H1 (cell line): ENCODE results near the gene PLIN4. TPM values are rescaled to one million over a fixed set of nuclear protein-coding genes. Genes with fewer than 3 reads are reported as not detected.

Source experiments
- CTCF ChIA-PET: fragments of 300-600 bp; sonication (Branson Sonifier 250); formaldehyde crosslinking; loops from one replicate; lab custom pipeline; 2021; ENCODE audit not compliant: partially characterized antibody; lab: Charles Lee
- POLR2A ChIA-PET: fragments of 300-600 bp; sonication (Branson Sonifier 250); formaldehyde crosslinking; loops from one replicate; lab custom pipeline; 2021; ENCODE audit warnings: inconsistent platforms; ENCODE audit not compliant: partially characterized antibody; lab: Charles Lee
- DNase-seq, 2 experiments: peaks; one replicate each; pipeline versions ENCODE4 v3.0.0 to v3.0.0-alpha.2; 2010 to 2022; ENCODE audit warnings: low spot score in 2 of 2, low read depth in 1 of 2, mixed read lengths in 1 of 2
- FAIRE-seq: peaks from 2 replicates; lab custom pipeline; 2011; peaks lifted over from hg19 to GRCh38; lab: Jason Lieb, UNC
- H2AFZ ChIP-seq: 2 replicates; pipeline ENCODE4 v1.8.1; 2012; ENCODE audit warnings: low read length, inconsistent platforms
- H2AK5ac ChIP-seq: 2 replicates; pipeline ENCODE4 v1.6.1; 2013; ENCODE audit warnings: low read depth, low read length
- H2BK120ac ChIP-seq: replicated peaks from 2 replicates; pipeline ENCODE3; 2013; ENCODE audit warnings: low read depth, low read length, inconsistent platforms
- H2BK12ac ChIP-seq: 2 replicates; pipeline ENCODE4 v1.6.1; 2013; ENCODE audit warnings: low read depth, low read length
- H2BK15ac ChIP-seq: 2 replicates; pipeline ENCODE4 v1.6.1; 2013; ENCODE audit warnings: low read length
- H2BK20ac ChIP-seq: 2 replicates; pipeline ENCODE4 v1.6.1; 2013; ENCODE audit warnings: low read length
- H2BK5ac ChIP-seq: 2 replicates; pipeline ENCODE4 v1.6.1; 2013; ENCODE audit warnings: low read depth, low read length
- H3K14ac ChIP-seq: 2 replicates; pipeline ENCODE4 v1.6.1; 2013; ENCODE audit warnings: inconsistent platforms; ENCODE audit not compliant: insufficient read length
- H3K18ac ChIP-seq: 2 replicates; pipeline ENCODE4 v1.6.1; 2013; ENCODE audit warnings: low read length; ENCODE audit errors: extremely low read depth
- H3K23ac ChIP-seq: 2 replicates; pipeline ENCODE4 v1.6.1; 2013; ENCODE audit warnings: inconsistent platforms; ENCODE audit not compliant: insufficient read length
- H3K23me2 ChIP-seq: 2 replicates; pipeline ENCODE4 v1.6.1; 2013; ENCODE audit warnings: low read depth, low read length
- H3K27ac ChIP-seq: 2 replicates; pipeline ENCODE4 v1.6.1; 2011; ENCODE audit warnings: low read depth, low read length, inconsistent platforms
- H3K27me3 ChIP-seq, 4 experiments: replicated peaks in 1 of 4; 1 replicate in 1 of 4; 2 replicates in 3 of 4; pipeline versions ENCODE4 v1.6.1 to v1.8.1; 2011 to 2013; ENCODE audit warnings: low read length in 3 of 4, mild to moderate bottlenecking in 3 of 4, inconsistent platforms in 2 of 4, mixed read lengths in 2 of 4, moderate library complexity in 1 of 4; ENCODE audit not compliant: control insufficient read depth in 3 of 4, insufficient read depth in 3 of 4; ENCODE audit errors: extremely low read depth in 1 of 4
- H3K36me3 ChIP-seq, 4 experiments: 2 replicates each; pipeline versions ENCODE4 v1.6.1 to v1.8.1; 2011 to 2013; ENCODE audit warnings: mild to moderate bottlenecking in 4 of 4, low read length in 3 of 4, moderate library complexity in 2 of 4, control low read depth in 1 of 4, inconsistent platforms in 1 of 4; ENCODE audit not compliant: insufficient read depth in 4 of 4, control insufficient read depth in 2 of 4
- H3K4ac ChIP-seq: replicated peaks from 2 replicates; pipeline ENCODE3; 2013; ENCODE audit warnings: low read length, low read depth, mixed read lengths, inconsistent platforms; ENCODE audit not compliant: insufficient read length
- H3K4me1 ChIP-seq, 4 experiments: replicated peaks in 1 of 4; 1 replicate in 1 of 4; 2 replicates in 3 of 4; pipeline versions ENCODE4 v1.6.1 to v1.8.1; 2011 to 2013; ENCODE audit warnings: low read length in 3 of 4, inconsistent platforms in 2 of 4, mixed read lengths in 1 of 4; ENCODE audit not compliant: insufficient read depth in 4 of 4, control insufficient read depth in 3 of 4
- H3K4me2 ChIP-seq, 2 experiments: 2 replicates each; pipeline versions ENCODE4 v1.6.1 to v1.8.1; 2011 to 2013; ENCODE audit warnings: low read depth in 2 of 2, low read length in 2 of 2, control low read depth in 1 of 2, inconsistent platforms in 1 of 2, mild to moderate bottlenecking in 1 of 2; ENCODE audit not compliant: insufficient read depth in 1 of 2
- H3K4me3 ChIP-seq, 4 experiments: fragments of 200-600, 300-600 bp in 1 of 4; sonication (generic), shearing (Covaris generic), sonication (Bioruptor Twin) in 1 of 4; 2 replicates each; pipeline versions ENCODE4 v1.5.1 to v1.8.1; 2011 to 2016; ENCODE audit warnings: low read length in 4 of 4, low read depth in 3 of 4, control low read depth in 2 of 4, inconsistent platforms in 2 of 4, mild to moderate bottlenecking in 2 of 4, mixed read lengths in 1 of 4, moderate library complexity in 1 of 4; ENCODE audit not compliant: insufficient read depth in 2 of 4; ENCODE audit errors: extremely low read depth in 1 of 4
- H3K56ac ChIP-seq: replicated peaks from 2 replicates; pipeline ENCODE3; 2013; ENCODE audit warnings: low read depth, mild to moderate bottlenecking, mixed read lengths, low read length, inconsistent platforms; ENCODE audit not compliant: insufficient read length
- H3K79me1 ChIP-seq: 2 replicates; pipeline ENCODE4 v1.6.1; 2013; ENCODE audit warnings: low read depth, low read length, control low read depth
- H3K79me2 ChIP-seq, 2 experiments: 2 replicates each; pipeline versions ENCODE4 v1.6.1 to v1.8.1; 2012 to 2013; ENCODE audit warnings: low read length in 2 of 2, mild to moderate bottlenecking in 2 of 2, inconsistent platforms in 1 of 2; ENCODE audit not compliant: insufficient read depth in 2 of 2, control insufficient read depth in 1 of 2
- H3K9ac ChIP-seq, 4 experiments: replicated peaks in 1 of 4; 1 replicate in 1 of 4; 2 replicates in 3 of 4; pipeline versions ENCODE4 v1.6.1 to v1.8.1; 2011 to 2013; ENCODE audit warnings: low read depth in 3 of 4, low read length in 3 of 4, control low read depth in 2 of 4, mild to moderate bottlenecking in 2 of 4, moderate library complexity in 2 of 4, inconsistent platforms in 1 of 4; ENCODE audit errors: extremely low read depth in 1 of 4
- H3K9me3 ChIP-seq, 2 experiments: 2 replicates each; pipeline versions ENCODE4 v1.6.1 to v1.8.1; 2012 to 2013; ENCODE audit warnings: mild to moderate bottlenecking in 2 of 2, moderate library complexity in 2 of 2, control low read depth in 1 of 2, inconsistent platforms in 1 of 2, low read depth in 1 of 2, low read length in 1 of 2, mixed read lengths in 1 of 2; ENCODE audit not compliant: insufficient read depth in 2 of 2
- H4K20me1 ChIP-seq, 2 experiments: replicated peaks in 1 of 2; 2 replicates each; pipeline versions ENCODE3 to v1.8.1; 2011 to 2013; ENCODE audit warnings: inconsistent platforms in 2 of 2, low read length in 2 of 2, mild to moderate bottlenecking in 1 of 2; ENCODE audit not compliant: insufficient read depth in 2 of 2, control insufficient read depth in 1 of 2
- H4K5ac ChIP-seq: 2 replicates; pipeline ENCODE4 v1.6.1; 2013; ENCODE audit warnings: low read length, low read depth, mixed read lengths, inconsistent platforms; ENCODE audit not compliant: insufficient read length
- H4K8ac ChIP-seq: 2 replicates; pipeline ENCODE4 v1.8.0; 2013; ENCODE audit warnings: mild to moderate bottlenecking, moderate library complexity, low read length, inconsistent platforms; ENCODE audit not compliant: insufficient read depth; ENCODE audit errors: extremely low read depth
- H4K91ac ChIP-seq: replicated peaks from 2 replicates; pipeline ENCODE3; 2013; ENCODE audit warnings: low read length, mixed read lengths, inconsistent platforms; ENCODE audit not compliant: insufficient read length
- BRCA1 ChIP-seq: IDR thresholded peaks from 2 replicates; pipeline ENCODE4 v1.6.1; 2012; ENCODE audit warnings: low read depth, low read length, improper control_type of control experiment
- CBX8 ChIP-seq: fragments of 300-800, 300-1000 bp; sonication (generic); IDR thresholded peaks from 2 replicates; pipeline ENCODE4 v1.7.1; 2016; ENCODE audit warnings: low read depth, low read length, borderline replicate concordance
- CTCF ChIP-seq, 3 experiments: IDR thresholded peaks; 1 replicate in 2 of 3; 2 replicates in 1 of 3; pipeline versions ENCODE4 v1.5.1 to v1.6.1; 2011; ENCODE audit warnings: low read length in 3 of 3, mild to moderate bottlenecking in 3 of 3, inconsistent platforms in 2 of 3, low read depth in 1 of 3, moderate library complexity in 1 of 3; ENCODE audit not compliant: insufficient read depth in 1 of 3; ENCODE audit errors: control extremely low read depth in 1 of 3
- HDAC2 ChIP-seq, 2 experiments: fragments of 300-600 bp in 1 of 2; sonication (generic) in 1 of 2; IDR thresholded peaks; 2 replicates each; pipeline ENCODE4 v1.6.1; 2011 to 2012; ENCODE audit warnings: low read depth in 2 of 2, low read length in 2 of 2, mild to moderate bottlenecking in 2 of 2, moderate library complexity in 2 of 2, borderline replicate concordance in 1 of 2, inconsistent platforms in 1 of 2
- JUND ChIP-seq: IDR thresholded peaks from 2 replicates; pipeline ENCODE4 v1.6.1; 2011; ENCODE audit warnings: mild to moderate bottlenecking, improper control_type of control experiment, low read length
- POLR2AphosphoS5 ChIP-seq: IDR thresholded peaks from 2 replicates; pipeline ENCODE4 v1.6.1; 2011; ENCODE audit warnings: low read depth, low read length
- SIN3A ChIP-seq, 2 experiments: IDR thresholded peaks in 1 of 2; conservative IDR thresholded peaks in 1 of 2; 2 replicates each; pipeline ENCODE4 v1.6.1; 2011 to 2012; ENCODE audit warnings: low read length in 2 of 2, improper control_type of control experiment in 1 of 2, low read depth in 1 of 2, mild to moderate bottlenecking in 1 of 2
- USF2 ChIP-seq: IDR thresholded peaks from 2 replicates; pipeline ENCODE4 v1.6.1; 2011; ENCODE audit warnings: low read length, improper control_type of control experiment
- WGBS, 2 experiments: shearing (Covaris generic) in 1 of 2; methylation state at CpG; one replicate each; pipeline versions ENCODE4 v1.1.6 to v1.1.7; 2013 to 2015; ENCODE audit warnings: low lambda C conversion rate in 2 of 2, mixed read lengths in 2 of 2, inconsistent platforms in 1 of 2, low coverage in 1 of 2, missing lambda C conversion rate in 1 of 2; ENCODE audit not compliant: insufficient replicate concordance in 2 of 2, insufficient coverage in 1 of 2, insufficient read length in 1 of 2; ENCODE audit errors: extremely low coverage in 1 of 2, missing lambda C conversion rate in 1 of 2; 5-methylcytosine and 5-hydroxymethylcytosine counted together
- polyA plus RNA-seq, 7 experiments: library from polyadenylated mRNA; depleted of rRNA in 3 of 7; stranded (reverse) in 5 of 7; unstranded in 2 of 7; fragments of >200 nt in 5 of 7; fragments of 200-250 nt in 2 of 7; gene quantifications; 1 replicate in 5 of 7; 2 replicates in 1 of 7; 4 replicates in 1 of 7; pipeline versions ENCODE4 v1.2.1 to v1.2.3, GENCODE V29; 2011 to 2013; ENCODE audit warnings: missing spikeins in 2 of 7, mixed read lengths in 2 of 7
- total RNA-seq: library from RNA; stranded (reverse); fragmentation: NEBNext Ultra II Directional; extraction: Animal tissue kit (Norgen Biotek cat#: 25700); gene quantifications from 2 replicates; pipeline ENCODE4 v1.2.1, GENCODE V29; 2021

PLIN4 gene
- total and polyA plus RNA-seq, 2 of the 8 experiments (the other 6 are each of a cell fraction or from before 2014, with no cell fraction given): 0.35 to 0.45 TPM

GRCh38 chr19:4556597-4557127 lies 38.4 kb upstream of the PLIN4 start:
- Histone ChIP-seq H3K27me3 (no peaks in the 10 kb centered on the region), H3K79me2 (no peaks in the 10 kb centered on the region), H3K4me2 (peak overlapping the region in 1 of 2 experiments; percentile 29; a peak in 1 of 4 replicates), H3K4me1 (peaks cover 0 to 7% (median 3%) of the 10 kb centered on the region in 4 experiments; a peak in 4 of 7 replicates), H3K23me2 (peaks cover 10% of the 10 kb centered on the region; the same call in 1 of the 2 replicates), H2AFZ (no peak overlapping the region), H3K36me3 (peaks cover 9 to 35% (median 24%) of the 10 kb centered on the region in 4 experiments; a peak in 6 of 8 replicates), H3K9me3 (no peaks in the 10 kb centered on the region), H4K20me1 (peaks cover 18 to 34% of the 10 kb centered on the region in 2 experiments), H3K79me1 (peaks cover 2% of the 10 kb centered on the region; the same call in 1 of the 2 replicates), H3K18ac (no peak overlapping the region), H4K91ac (no peak overlapping the region), H2AK5ac (no peak overlapping the region), H3K4me3 (no peak overlapping the region), H3K14ac (no peak overlapping the region), H4K5ac (no peak overlapping the region), H4K8ac (no peak overlapping the region; the same call in 1 of the 2 replicates), H2BK5ac (no peak overlapping the region), H2BK12ac (no peak overlapping the region), H3K27ac (no peak overlapping the region), H3K4ac (no peak overlapping the region), H2BK15ac (no peak overlapping the region), H3K9ac (no peak overlapping the region), H3K56ac (no peak overlapping the region), H3K23ac (no peak overlapping the region), H2BK120ac (no peak overlapping the region), H2BK20ac (no peak overlapping the region)
- POLR2A ChIA-PET: no interaction called here
- no peak for FAIRE-seq
- CTCF ChIA-PET: interaction anchor here (0.8 to 3.7 kb wide), 14 partner anchors 11 to 102 kb away, joined by 3 to 14 read pairs (median 6); partner anchors contain the start of gene PLIN5
- DNase-seq: peak in 1 of 2 experiments; percentile 91
- 43% methylated on average over 4 of the region's 25 CpGs; no CpG with 5 or more reads in 1 of the 2 experiments for WGBS, 2 experiments
- TF ChIP-seq POLR2AphosphoS5 (no peak), USF2 (no peak), CBX8 (no peak), BRCA1 (no peak), HDAC2 (IDR thresholded peaks at IDR 0.05; ENCODE audit: borderline replicate concordance in 1 of 2, low read depth in 2 of 2, low read length in 2 of 2) (no peak), SIN3A (conservative IDR thresholded peaks at IDR 0.05 in 1 of 2, IDR thresholded peaks at IDR 0.05 in 1 of 2; ENCODE audit: low read depth in 1 of 2, low read length in 2 of 2) (no peak), JUND (no peak), CTCF (IDR thresholded peaks at IDR 0.05; ENCODE audit: control extremely low read depth in 1 of 3, insufficient read depth in 1 of 3, low read depth in 1 of 3, low read length in 3 of 3) (no peak)
